ENCODE measurements around the gene KCNH3. TPM values are rescaled to one million over a fixed set of nuclear protein-coding genes. Genes with fewer than 3 reads are reported as not detected.

The KCNH3 gene
- total and polyA plus RNA-seq, 2 donors (not counting 1 experiment from before 2014, with no cell fraction given): 0.05 to 0.17 TPM

GRCh38 chr12:49542592-49543160 is 3.8 kb downstream of the KCNH3 start:
- no peaks in the 10 kb centered on the region for H3K36me3 ChIP-seq (ENCODE audit: control insufficient read depth, insufficient read depth, low read length)
- no peaks in the 10 kb centered on the region for H4K20me1 ChIP-seq (ENCODE audit: control insufficient read depth, extremely low read depth, insufficient read depth, low read length)
- no peak overlapping the region for H3K4me2 ChIP-seq (ENCODE audit: extremely low read depth, insufficient read depth, low read length)
- no peak overlapping the region for H2AFZ ChIP-seq (ENCODE audit: low read length)
- no peak overlapping the region for H3K4me3 ChIP-seq (replicated peaks in 1 of 4; ENCODE audit: control extremely low read depth in 1 of 4, insufficient read depth in 1 of 4, low read depth in 3 of 4, low read length in 4 of 4)
- TF ChIP-seq CTCF (conservative IDR thresholded peaks at IDR 0.05 in 1 of 2, IDR thresholded peaks at IDR 0.05 in 1 of 2; ENCODE audit: low read depth in 1 of 2, low read length in 2 of 2) (no peak), EZH2 (IDR thresholded peaks at IDR 0.05; ENCODE audit: low read length, missing control alignments) (no peak)
- peaks cover 36% of the 10 kb centered on the region for H3K27me3 ChIP-seq (ENCODE audit: control insufficient read depth, insufficient read depth, low read length)
- no peak for DNase-seq (ENCODE audit: low read depth in 2 of 2)
- H3K79me2 ChIP-seq (ENCODE audit: control insufficient read depth, insufficient read depth, low read length): no peaks in the 10 kb centered on the region
- H3K9ac ChIP-seq (ENCODE audit: insufficient read depth, low read length): no peak overlapping the region
- H3K4me1 ChIP-seq (ENCODE audit: control insufficient read depth, extremely low read depth, insufficient read depth, low read length): peaks cover 4% of the 10 kb centered on the region
- no peak overlapping the region for H3K27ac ChIP-seq (ENCODE audit: insufficient read depth, low read length)
- no peaks in the 10 kb centered on the region for H3K9me3 ChIP-seq (ENCODE audit: control insufficient read depth, insufficient read depth, low read depth, low read length)

GRCh38 chr12:49543221-49543913 is 4.5 kb downstream of the KCNH3 start:
- Histone ChIP-seq H3K4me3 (replicated peaks in 1 of 4; ENCODE audit: control extremely low read depth in 1 of 4, insufficient read depth in 1 of 4, low read depth in 3 of 4, low read length in 4 of 4) (no peak overlapping the region), H4K20me1 (ENCODE audit: control insufficient read depth, extremely low read depth, insufficient read depth, low read length) (no peaks in the 10 kb centered on the region), H3K27me3 (ENCODE audit: control insufficient read depth, insufficient read depth, low read length) (peaks cover 38% of the 10 kb centered on the region), H3K27ac (ENCODE audit: insufficient read depth, low read length) (no peak overlapping the region), H3K4me2 (ENCODE audit: extremely low read depth, insufficient read depth, low read length) (no peak overlapping the region), H3K36me3 (ENCODE audit: control insufficient read depth, insufficient read depth, low read length) (no peaks in the 10 kb centered on the region), H2AFZ (ENCODE audit: low read length) (no peak overlapping the region), H3K9me3 (ENCODE audit: control insufficient read depth, insufficient read depth, low read depth, low read length) (no peaks in the 10 kb centered on the region), H3K9ac (ENCODE audit: insufficient read depth, low read length) (no peak overlapping the region), H3K79me2 (ENCODE audit: control insufficient read depth, insufficient read depth, low read length) (no peaks in the 10 kb centered on the region), H3K4me1 (ENCODE audit: control insufficient read depth, extremely low read depth, insufficient read depth, low read length) (no peaks in the 10 kb centered on the region)
- DNase-seq (ENCODE audit: low read depth in 2 of 2): no peak
- TF ChIP-seq EZH2 (IDR thresholded peaks at IDR 0.05; ENCODE audit: low read length, missing control alignments) (no peak), CTCF (conservative IDR thresholded peaks at IDR 0.05 in 1 of 2, IDR thresholded peaks at IDR 0.05 in 1 of 2; ENCODE audit: low read depth in 1 of 2, low read length in 2 of 2) (no peak)

- no peak overlapping the region for H2AFZ ChIP-seq (ENCODE audit: low read length)
- no peak overlapping the region for H3K4me2 ChIP-seq (ENCODE audit: extremely low read depth, insufficient read depth, low read length)
- peak; percentile 26 for TF ChIP-seq EZH2 (IDR thresholded peaks at IDR 0.05; ENCODE audit: low read length, missing control alignments)
- TF ChIP-seq CTCF (conservative IDR thresholded peaks at IDR 0.05 in 1 of 2, IDR thresholded peaks at IDR 0.05 in 1 of 2; ENCODE audit: low read depth in 1 of 2, low read length in 2 of 2): no peak
- H3K9me3 ChIP-seq (ENCODE audit: control insufficient read depth, insufficient read depth, low read depth, low read length): no peaks in the 10 kb centered on the region
- no peaks in the 10 kb centered on the region for H3K4me1 ChIP-seq (ENCODE audit: control insufficient read depth, extremely low read depth, insufficient read depth, low read length)
- no peaks in the 10 kb centered on the region for H4K20me1 ChIP-seq (ENCODE audit: control insufficient read depth, extremely low read depth, insufficient read depth, low read length)
- no peak overlapping the region for H3K27ac ChIP-seq (ENCODE audit: insufficient read depth, low read length)
- no peaks in the 10 kb centered on the region for H3K36me3 ChIP-seq (ENCODE audit: control insufficient read depth, insufficient read depth, low read length)
- H3K4me3 ChIP-seq (replicated peaks in 1 of 4; ENCODE audit: control extremely low read depth in 1 of 4, insufficient read depth in 1 of 4, low read depth in 3 of 4, low read length in 4 of 4): no peak overlapping the region
- H3K27me3 ChIP-seq (ENCODE audit: control insufficient read depth, insufficient read depth, low read length): peaks cover 42% of the 10 kb centered on the region
- H3K79me2 ChIP-seq (ENCODE audit: control insufficient read depth, insufficient read depth, low read length): no peaks in the 10 kb centered on the region
- no peak overlapping the region for H3K9ac ChIP-seq (ENCODE audit: insufficient read depth, low read length)
- DNase-seq (ENCODE audit: low read depth in 2 of 2): no peak
Observed at GRCh38 chr12:49543914-49544815, 5.3 kb downstream of the KCNH3 start.
